Osteocyte (in vitro differentiated cells): ENCODE data around the gene EDN2. TPM values are rescaled to one million over a fixed set of nuclear protein-coding genes. Genes with fewer than 3 reads are reported as not detected.
A peak's percentile ranks its signal among the peaks of the same experiment; 100 is the strongest.

Experiments
- DNase-seq: peaks from one replicate; pipeline ENCODE4 v3.0.0; 2021; ENCODE audit warnings: mixed read lengths; ENCODE audit not compliant: unreplicated experiment; ENCODE audit errors: extremely low spot score
- H3K27ac Mint-ChIP-seq: one replicate; pipeline ENCODE4 v1.8.0; 2021; ENCODE audit warnings: mild to moderate bottlenecking, mixed read lengths; ENCODE audit not compliant: unreplicated experiment
- H3K27me3 Mint-ChIP-seq: one replicate; pipeline ENCODE4 v1.8.0; 2021; ENCODE audit warnings: mixed read lengths; ENCODE audit not compliant: unreplicated experiment
- H3K36me3 Mint-ChIP-seq: one replicate; pipeline ENCODE4 v1.8.0; 2021; ENCODE audit warnings: mixed read lengths; ENCODE audit not compliant: unreplicated experiment
- H3K4me1 Mint-ChIP-seq: one replicate; pipeline ENCODE4 v1.8.0; 2021; ENCODE audit warnings: mixed read lengths; ENCODE audit not compliant: unreplicated experiment
- H3K4me3 Mint-ChIP-seq: one replicate; pipeline ENCODE4 v1.8.0; 2021; ENCODE audit warnings: mild to moderate bottlenecking, moderate library complexity, mixed read lengths; ENCODE audit not compliant: unreplicated experiment
- H3K9me3 Mint-ChIP-seq: one replicate; pipeline ENCODE4 v1.8.0; 2021; ENCODE audit warnings: mixed read lengths; ENCODE audit not compliant: unreplicated experiment
- total RNA-seq: library from RNA; stranded (reverse); gene quantifications from 2 replicates; pipeline ENCODE4 v1.2.1, GENCODE V29; 2021
- TF ChIP-seq, protein P1 (sequence below): fragments of 200-600 bp; sonication (generic); IDR thresholded peaks from 2 replicates; pipeline ENCODE4 v1.5.0; 2021; ENCODE audit warnings: antibody characterized with exemption, mild to moderate bottlenecking, moderate library complexity

Gene EDN2
- total RNA-seq, 1 donor from 2014 or later: not detected

GRCh38 chr1:41483001-41483850 is 1.3 kb downstream of the EDN2 start:
- Mint-ChIP-seq H3K27me3 (no peaks in the 10 kb centered on the region), H3K9me3 (no peaks in the 10 kb centered on the region), H3K4me3 (no peak overlapping the region), H3K4me1 (peaks cover 63% of the 10 kb centered on the region), H3K36me3 (no peaks in the 10 kb centered on the region), H3K27ac (peak overlapping the region; percentile 50)
- no peak for DNase-seq
- TF ChIP-seq, protein P1, sequence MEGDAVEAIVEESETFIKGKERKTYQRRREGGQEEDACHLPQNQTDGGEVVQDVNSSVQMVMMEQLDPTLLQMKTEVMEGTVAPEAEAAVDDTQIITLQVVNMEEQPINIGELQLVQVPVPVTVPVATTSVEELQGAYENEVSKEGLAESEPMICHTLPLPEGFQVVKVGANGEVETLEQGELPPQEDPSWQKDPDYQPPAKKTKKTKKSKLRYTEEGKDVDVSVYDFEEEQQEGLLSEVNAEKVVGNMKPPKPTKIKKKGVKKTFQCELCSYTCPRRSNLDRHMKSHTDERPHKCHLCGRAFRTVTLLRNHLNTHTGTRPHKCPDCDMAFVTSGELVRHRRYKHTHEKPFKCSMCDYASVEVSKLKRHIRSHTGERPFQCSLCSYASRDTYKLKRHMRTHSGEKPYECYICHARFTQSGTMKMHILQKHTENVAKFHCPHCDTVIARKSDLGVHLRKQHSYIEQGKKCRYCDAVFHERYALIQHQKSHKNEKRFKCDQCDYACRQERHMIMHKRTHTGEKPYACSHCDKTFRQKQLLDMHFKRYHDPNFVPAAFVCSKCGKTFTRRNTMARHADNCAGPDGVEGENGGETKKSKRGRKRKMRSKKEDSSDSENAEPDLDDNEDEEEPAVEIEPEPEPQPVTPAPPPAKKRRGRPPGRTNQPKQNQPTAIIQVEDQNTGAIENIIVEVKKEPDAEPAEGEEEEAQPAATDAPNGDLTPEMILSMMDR: no peak

GRCh38 chr1:41482001-41482765 is 2.3 kb downstream of the EDN2 start:
- Mint-ChIP-seq H3K36me3 (no peaks in the 10 kb centered on the region), H3K27ac (no peak overlapping the region), H3K4me3 (no peak overlapping the region), H3K27me3 (no peaks in the 10 kb centered on the region), H3K9me3 (no peaks in the 10 kb centered on the region), H3K4me1 (peaks cover 67% of the 10 kb centered on the region)
- no peak for DNase-seq
- TF ChIP-seq, protein P1: no peak

DNA sequence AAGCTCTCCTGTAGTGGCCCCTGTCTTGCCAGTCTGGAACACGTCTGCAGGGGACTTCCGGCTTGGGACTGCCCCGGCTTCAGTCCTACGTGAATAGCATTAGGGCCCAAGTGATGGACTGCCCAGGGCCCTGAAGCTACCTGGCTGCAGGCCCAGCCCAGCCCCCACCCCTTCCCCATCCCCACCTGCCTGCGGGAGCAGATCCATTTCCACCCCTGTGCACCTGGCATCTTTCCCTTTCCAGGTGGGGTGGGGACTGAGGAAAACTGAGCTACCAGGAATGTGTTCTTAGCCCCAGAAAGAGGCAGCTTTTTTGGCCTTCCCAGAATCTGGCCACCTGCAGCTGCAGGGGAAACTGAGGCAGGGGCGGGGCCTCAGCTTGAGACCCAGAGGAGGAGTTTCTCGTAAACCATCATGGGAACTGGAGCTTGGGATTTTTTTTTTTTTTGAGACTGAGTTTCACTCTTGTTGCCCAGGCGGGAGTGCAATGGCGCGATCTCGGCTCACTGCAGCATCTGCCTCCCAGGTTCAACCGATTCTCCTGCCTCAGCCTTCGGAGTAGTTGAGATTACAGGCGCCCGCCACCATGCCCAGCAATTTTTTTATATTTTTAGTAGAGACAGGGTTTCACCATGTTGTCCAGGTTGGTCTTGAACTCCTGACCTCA is 3.2 kb downstream of the EDN2 start:
- Mint-ChIP-seq H3K4me3 (no peak overlapping the region), H3K36me3 (no peaks in the 10 kb centered on the region), H3K9me3 (no peaks in the 10 kb centered on the region), H3K27ac (no peak overlapping the region), H3K27me3 (no peaks in the 10 kb centered on the region), H3K4me1 (peaks cover 65% of the 10 kb centered on the region)
- TF ChIP-seq, protein P1: no peak
- no peak for DNase-seq

GRCh38 chr1:41480204-41481108 is 4.0 kb downstream of the EDN2 start:
- no peak for DNase-seq
- Mint-ChIP-seq H3K4me3 (no peak overlapping the region), H3K36me3 (no peaks in the 10 kb centered on the region), H3K27ac (no peak overlapping the region), H3K27me3 (no peaks in the 10 kb centered on the region), H3K4me1 (peaks cover 64% of the 10 kb centered on the region), H3K9me3 (no peaks in the 10 kb centered on the region)
- TF ChIP-seq, protein P1: no peak
